ENCODE results near the gene ALDH4A1.
"Not testable (repeated sequence)": the region's sequence is repeated elsewhere in the genome, so short reads cannot be mapped to it uniquely, and the experiment has no call there.

The ALDH4A1 gene

GRCh38 chr1:18893120-18893519 is 9.2 kb downstream of the ALDH4A1 start:
- DNase-seq: no peak

GRCh38 chr1:18891858-18892257 is 10.5 kb downstream of the ALDH4A1 start:
- DNase-seq: not testable (repeated sequence)

- DNase-seq: no peak
Measured at GRCh38 chr1:18891426-18891780, 11.0 kb downstream of the ALDH4A1 start.

GRCh38 chr1:18890706-18891425 is 11.5 kb downstream of the ALDH4A1 start:
- DNase-seq: no peak

GRCh38 chr1:18886003-18886335 is 16.4 kb downstream of the ALDH4A1 start:
- DNase-seq: no peak

- no peak for DNase-seq
Measured at GRCh38 chr1:18885311-18886002, 16.9 kb downstream of the ALDH4A1 start.

GRCh38 chr1:18884727-18885126 is 17.6 kb downstream of the ALDH4A1 start:
- no peak for DNase-seq

- DNase-seq: no peak
Measured at GRCh38 chr1:18884419-18884717, 18.0 kb downstream of the ALDH4A1 start.

GRCh38 chr1:18883636-18884418 is 18.5 kb downstream of the ALDH4A1 start:
- DNase-seq: peak; percentile 81 to 83

GRCh38 chr1:18883079-18883478 is 19.3 kb downstream of the ALDH4A1 start:
- no peak for DNase-seq

GRCh38 chr1:18882486-18882885 is 19.9 kb downstream of the ALDH4A1 start:
- no peak for DNase-seq

- DNase-seq: no peak
Measured at GRCh38 chr1:18881642-18882431, 20.5 kb downstream of the ALDH4A1 start.

- no peak for DNase-seq
Measured at GRCh38 chr1:18881164-18881563, 21.2 kb downstream of the ALDH4A1 start.

GRCh38 chr1:18880585-18880984 is 21.8 kb downstream of the ALDH4A1 start:
- no peak for DNase-seq

GRCh38 chr1:18879791-18880309 is 22.5 kb downstream of the ALDH4A1 start:
- no peak for DNase-seq

GRCh38 chr1:18879215-18879790 is 23.1 kb downstream of the ALDH4A1 start:
- no peak for DNase-seq

GRCh38 chr1:18878538-18879214 is 23.7 kb downstream of the ALDH4A1 start:
- DNase-seq: no peak

- no peak for DNase-seq
Measured at GRCh38 chr1:18877282-18877681, 25.1 kb downstream of the ALDH4A1 start.

GRCh38 chr1:18876210-18876609 is 26.1 kb downstream of the ALDH4A1 start:
- DNase-seq: no peak

- DNase-seq: no peak
Measured at GRCh38 chr1:18875796-18876128, 26.6 kb downstream of the ALDH4A1 start.

- DNase-seq: peak; percentile 74 to 84
Measured at GRCh38 chr1:18875107-18875795, 27.1 kb downstream of the ALDH4A1 start.

GRCh38 chr1:18874600-18874999 is 27.8 kb downstream of the ALDH4A1 start:
- no peak for DNase-seq

Measured in stimulated activated CD4-positive, alpha-beta T cell treated with anti-CD3 and anti-CD28 coated beads, Interleukin-2, amount 100 ng/mL, for 24 hours (primary cell).